ENCODE results near the gene GLE1. TPM values are rescaled to one million over a fixed set of nuclear protein-coding genes. Genes with fewer than 3 reads are reported as not detected.
A peak's percentile ranks its signal among the peaks of the same experiment; 100 is the strongest.
"Not testable (repeated sequence)": the region's sequence is repeated elsewhere in the genome, so short reads cannot be mapped to it uniquely, and the experiment has no call there.

The GLE1 gene
- polyA plus RNA-seq, 3 donors = 29.5 to 33.4 (median 32.1) TPM

DNA sequence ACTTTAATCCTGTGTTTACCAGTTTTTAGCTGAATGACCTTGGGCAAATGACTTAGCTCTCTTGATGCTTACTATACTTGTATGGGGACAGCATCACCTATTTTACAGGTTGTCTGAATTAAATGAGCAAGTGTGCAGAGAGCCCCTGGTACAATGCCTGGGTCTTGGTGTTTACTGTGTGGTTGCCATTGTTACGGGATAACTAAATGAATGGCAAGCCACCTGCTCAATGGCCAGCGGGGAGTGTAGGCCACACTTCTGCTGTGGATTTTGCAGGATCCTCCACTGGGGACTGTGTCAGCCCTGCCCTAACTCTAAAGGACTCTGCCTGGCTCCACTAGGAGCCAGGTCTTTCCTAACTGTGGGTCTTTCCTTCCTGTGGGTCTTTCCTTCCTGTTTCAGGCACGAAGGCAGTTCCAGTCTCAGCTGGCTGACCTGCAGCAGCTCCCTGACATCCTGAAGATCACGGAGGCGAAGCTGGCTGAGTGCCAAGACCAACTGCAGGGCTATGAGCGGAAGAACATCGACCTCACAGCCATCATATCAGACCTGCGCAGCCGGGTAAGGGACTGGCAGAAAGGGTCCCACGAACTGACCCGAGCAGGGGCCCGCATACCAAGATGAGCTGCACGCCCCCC, 10.3 kb upstream of the GLE1 start:
- peak; percentile 27 for DNase-seq

DNA sequence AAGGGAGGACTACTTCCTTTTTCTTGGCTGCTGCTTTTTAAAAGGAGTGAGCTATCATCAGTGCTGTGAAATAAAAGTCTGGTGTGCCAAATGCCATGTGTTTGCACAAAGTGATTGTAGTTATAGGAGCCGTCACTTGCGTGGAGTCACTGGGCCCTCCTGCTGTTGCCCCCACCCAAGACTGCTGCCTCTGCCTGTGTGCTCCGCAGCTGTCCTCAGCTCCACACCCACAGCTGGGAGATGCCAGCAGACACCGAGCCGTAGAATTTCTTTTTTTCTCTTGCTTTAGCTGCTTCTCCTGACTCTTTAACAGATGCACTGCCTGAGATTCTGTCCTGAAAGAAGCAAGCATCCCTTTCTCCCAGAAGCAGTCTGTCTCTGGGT, 9.8 kb upstream of the GLE1 start:
- no peak for DNase-seq

DNA sequence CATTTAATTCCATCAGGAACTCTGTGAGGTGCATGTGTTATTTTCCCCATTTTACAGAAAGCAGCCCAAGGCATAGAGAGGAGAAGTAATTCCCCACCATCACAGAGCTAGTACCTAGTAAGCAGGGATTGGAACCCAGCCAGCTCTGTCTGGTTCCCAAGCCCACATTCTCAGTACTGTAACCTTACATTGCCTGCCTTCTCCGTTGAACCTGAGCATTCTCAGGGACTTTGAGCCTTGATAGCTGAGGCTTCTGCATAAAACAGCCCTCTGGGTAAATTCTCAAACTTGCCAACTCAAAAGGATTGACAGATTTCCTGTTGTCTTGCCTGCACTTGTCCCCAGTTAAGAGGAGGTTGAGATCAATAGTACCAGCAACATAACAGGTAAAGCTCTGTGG, 9.2 kb upstream of the GLE1 start:
- DNase-seq = no peak

DNA sequence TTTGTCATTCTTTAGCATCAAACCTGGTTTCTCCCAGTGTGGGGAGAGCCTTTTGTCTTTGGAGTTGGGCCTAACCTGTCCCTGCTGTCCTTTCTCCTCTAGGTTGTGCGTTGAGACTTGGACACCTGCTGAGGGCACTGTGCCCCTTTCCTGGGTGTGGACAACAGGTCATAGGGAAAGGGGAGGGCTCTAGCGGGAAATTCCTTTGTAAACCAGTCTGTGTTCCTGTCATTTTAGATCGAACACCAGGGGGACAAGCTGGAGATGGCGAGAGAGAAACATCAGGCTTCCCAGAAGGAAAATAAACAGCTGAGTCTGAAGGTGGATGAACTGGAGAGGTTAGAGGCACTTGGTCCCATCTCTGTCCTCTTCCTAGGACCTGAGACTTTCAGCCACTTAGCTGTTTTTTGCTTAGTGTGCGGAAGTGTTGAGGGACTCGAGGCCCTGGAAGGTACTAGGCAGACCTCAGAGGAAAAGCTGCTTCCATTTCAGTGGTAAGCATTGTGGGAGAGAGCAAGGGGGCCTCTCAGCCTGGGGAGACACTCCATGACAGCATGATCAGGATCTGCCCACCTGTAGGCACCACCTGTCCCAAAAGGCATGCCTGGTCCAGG, 8.6 kb upstream of the GLE1 start:
- no peak for DNase-seq

DNA sequence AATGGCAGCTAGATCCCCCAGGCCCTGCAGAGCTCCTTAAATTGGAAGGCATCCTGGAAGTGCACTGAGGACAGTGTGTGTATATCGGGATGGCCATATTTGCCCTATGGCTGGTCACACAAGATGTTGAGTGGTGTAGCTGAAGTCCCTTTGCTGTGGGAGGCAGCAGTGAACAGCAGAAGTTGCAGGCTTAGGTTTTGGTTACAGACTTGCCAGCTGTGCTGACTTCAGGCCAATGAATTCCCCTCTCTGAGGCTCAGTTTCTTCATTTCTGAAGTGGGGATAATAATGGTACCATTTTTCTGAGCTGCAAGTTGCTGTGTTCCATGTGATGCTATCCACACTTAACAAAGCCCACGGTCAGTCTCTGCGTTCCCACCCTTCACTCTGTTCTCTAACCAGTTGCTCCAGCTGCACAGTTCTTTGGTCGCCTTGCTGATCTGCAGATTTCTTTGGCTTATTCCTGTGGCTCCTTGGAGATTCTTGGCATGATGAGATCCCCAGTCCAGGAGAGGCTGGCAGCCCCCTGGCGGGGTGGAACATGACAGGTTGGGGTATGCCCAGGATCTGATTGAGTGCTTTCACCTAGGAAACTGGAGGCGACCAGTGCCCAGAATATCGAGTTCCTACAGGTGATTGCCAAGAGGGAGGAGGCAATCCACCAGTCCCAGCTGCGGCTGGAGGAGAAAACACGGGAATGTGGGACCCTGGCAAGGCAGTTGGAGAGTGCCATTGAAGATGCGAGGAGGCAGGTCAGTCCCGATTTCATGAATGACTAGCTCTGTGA, 6.5 kb upstream of the GLE1 start:
- no peak for DNase-seq

DNA sequence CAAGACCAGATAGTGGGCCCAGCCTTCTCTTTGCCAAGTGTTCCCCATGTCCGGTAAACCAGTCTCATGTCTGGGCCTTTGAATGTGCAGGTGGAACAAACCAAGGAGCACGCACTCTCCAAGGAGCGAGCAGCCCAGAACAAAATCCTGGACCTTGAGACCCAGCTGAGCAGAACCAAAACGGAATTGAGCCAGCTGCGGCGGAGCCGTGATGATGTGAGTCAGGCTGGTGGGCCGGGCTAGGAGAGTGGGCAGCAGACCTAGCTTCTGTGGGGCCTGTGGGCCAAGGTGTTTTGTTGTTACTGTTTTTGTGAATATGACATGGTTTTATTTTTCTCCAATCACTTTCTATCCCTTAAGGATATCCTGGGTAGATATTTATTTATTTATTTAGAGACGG, 5.6 kb upstream of the GLE1 start:
- DNase-seq = no peak

DNA sequence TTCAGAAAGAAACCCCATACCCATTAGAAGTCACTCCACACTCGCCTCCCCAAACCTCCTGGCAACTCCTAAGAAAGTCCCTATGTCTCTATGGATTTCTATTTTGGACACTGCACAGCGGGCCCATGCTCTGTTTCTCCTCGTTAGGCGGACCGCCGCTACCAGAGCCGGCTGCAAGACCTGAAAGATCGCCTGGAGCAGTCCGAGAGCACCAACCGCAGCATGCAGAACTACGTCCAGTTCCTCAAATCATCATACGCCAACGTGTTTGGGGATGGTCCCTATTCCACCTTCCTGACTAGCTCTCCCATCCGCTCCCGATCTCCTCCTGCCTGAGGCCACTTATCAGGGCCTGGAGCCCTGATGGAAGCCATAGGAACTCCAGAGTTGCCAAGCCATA, 4.6 kb upstream of the GLE1 start:
- DNase-seq = no peak

DNA sequence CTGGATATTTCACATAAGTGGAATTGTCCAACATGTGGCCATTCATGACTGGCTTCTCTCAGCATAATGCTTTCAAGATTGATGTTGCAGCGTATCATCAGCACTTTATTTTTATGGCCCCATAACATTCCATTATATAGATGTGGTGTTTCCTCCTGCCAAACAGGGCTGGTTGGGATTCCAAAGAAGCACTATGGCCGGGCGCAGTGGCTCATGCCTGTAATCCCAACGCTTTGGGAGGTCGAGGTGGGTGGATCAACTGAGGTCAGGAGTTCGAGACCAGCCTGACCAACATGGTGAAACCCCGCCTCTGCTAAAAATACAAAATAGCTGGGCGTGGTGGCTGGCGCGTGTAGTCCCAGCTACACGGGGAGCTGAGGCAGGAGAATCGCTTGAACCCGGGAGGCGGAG, 1.1 kb upstream of the GLE1 start:
- not testable (repeated sequence) for DNase-seq

DNA sequence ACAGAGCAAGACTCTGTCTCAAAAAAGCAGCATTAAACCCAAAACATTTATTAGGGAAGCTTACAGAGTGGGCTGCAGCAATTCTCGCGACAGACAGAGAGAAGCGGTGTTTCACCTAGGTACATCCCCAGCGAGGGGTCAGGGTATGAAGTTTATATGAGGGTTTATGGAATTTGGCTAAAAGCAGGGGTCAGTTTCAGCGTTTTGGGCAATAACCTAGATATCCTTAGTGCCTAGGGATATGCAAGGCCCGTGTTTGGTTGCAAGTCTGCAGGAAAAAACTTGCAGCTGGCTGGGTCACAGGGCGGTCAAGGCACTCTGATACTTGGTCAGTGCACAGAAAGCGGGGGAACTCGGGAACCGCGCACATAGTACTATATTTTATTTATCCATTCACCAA, 649 bp upstream of the GLE1 start:
- DNase-seq = no peak

DNA sequence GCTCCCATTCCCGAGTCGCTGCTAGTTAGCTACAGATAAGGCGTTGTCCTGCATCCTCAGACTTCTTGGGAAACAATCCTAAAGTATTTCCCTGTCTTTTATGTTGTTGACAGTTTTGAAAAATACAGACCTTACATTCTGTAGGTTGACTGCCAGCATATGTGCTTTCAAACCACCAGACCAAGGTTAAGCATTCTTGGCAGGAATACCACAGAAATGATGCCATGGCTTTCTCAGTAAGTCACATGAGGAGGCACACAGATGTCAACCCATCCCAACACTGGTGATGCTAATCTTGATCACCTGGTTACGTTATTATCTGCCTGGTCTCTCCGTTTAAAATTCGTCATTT, 871 bp downstream of the GLE1 start:
- DNase-seq = no peak

DNA sequence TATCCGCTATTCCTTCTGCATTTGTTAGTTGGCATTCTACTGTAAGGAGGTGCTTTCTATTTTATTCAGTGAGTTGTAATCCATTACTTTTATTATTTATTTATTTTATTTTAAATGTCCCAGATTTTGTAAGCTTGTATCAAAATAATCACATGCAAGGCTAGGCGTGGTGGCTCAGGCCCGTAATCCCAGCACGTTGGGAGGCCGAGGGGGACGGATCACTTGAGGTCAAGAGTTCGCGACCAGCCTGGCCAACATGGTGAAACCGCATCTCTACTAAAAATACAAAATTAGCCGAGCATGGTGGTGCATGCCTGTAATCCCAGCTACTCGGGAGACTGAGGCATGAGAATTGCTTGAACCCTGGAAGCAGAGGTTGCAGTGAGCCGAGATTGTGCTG, 1.4 kb downstream of the GLE1 start:
- DNase-seq = not testable (repeated sequence)

DNA sequence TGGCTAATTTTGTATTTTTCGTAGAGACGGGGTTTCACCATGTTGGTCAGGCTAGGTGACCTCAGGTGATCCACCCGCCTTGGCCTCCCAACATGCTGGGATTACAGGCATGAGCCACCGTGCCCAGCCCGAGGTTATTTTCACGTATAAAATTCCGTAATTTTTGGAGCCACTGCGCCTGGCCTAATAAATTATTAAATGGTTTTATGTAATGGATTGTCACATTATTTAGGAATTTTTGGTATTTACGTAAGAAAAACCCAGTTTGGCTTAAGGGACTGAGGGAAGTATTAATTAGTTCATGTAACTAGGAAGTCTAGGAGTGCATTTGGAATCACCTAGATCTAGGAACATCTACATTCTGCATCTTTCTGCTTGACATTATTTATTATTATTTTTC, 8.3 kb downstream of the GLE1 start:
- DNase-seq = no peak

DNA sequence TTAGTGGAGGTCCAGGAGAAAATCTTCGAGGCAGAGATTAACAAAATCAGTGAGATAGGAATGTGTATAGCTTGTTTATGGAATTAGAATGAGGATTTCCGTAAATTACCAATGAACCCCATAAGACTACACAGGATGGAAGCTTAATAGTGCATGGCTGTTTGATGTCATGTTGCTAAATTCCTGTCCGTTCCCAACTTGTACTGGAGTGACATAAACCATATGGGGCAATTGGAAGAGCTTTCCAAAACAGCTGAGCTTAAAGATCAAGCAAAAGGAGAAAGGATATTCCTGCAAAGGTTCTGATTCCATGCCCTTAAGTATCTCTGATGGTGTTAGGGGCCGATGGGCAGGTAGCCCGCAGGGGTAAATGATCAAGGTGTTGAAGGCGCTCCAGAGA, 17.4 kb downstream of the GLE1 start:
- DNase-seq = peak; percentile 33

DNA sequence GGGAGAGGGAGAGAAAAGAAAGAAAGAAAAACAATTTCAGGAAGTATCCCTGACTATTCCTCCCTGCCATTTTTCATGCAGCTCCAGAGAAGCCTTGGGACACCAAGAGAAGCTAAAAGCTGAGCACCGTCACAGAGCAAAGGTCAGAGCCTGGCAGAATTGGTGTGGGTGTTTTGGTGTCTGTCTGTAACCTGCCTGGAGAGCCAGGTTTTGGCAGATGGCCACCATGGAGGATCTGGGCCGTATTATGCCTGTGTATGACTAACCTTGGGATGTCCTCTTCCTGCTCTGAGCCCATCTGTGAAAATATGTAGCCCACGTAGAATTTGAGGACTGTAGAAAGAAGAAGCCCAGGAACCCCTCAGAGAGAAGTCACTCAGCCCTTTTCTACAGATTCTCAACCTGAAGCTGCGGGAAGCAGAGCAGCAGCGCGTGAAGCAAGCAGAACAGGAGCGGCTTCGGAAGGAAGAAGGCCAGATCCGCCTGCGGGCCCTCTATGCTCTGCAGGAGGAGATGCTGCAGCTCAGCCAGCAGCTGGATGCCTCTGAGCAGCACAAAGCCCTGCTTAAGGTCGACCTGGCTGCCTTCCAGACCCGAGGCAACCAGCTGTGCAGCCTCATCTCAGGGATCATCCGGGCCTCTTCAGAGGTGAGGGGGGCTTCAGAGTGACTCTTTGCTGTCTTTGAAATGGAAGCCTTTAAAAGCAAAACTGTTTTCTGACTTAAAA, 18.8 kb downstream of the GLE1 start:
- peak; percentile 56 for DNase-seq

DNA sequence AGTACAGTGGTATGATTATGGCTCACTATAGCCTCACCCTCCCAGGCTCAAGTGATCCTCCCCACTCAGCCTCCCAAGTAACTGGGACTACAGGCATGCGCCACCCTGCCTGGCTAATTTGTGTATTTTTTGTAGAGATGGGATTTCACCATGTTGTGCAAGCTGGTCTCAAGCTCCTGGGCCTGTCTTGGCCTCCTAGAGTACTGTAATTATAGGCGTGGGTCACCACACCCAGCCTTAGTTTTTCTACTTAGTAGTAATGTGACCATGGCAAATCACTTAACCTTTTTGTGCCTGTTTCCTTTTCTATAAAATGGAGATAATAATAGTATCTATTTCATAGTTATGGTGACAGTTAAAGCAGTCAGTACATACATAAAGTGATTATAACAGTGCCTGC, 22.2 kb downstream of the GLE1 start:
- no peak for DNase-seq

DNA sequence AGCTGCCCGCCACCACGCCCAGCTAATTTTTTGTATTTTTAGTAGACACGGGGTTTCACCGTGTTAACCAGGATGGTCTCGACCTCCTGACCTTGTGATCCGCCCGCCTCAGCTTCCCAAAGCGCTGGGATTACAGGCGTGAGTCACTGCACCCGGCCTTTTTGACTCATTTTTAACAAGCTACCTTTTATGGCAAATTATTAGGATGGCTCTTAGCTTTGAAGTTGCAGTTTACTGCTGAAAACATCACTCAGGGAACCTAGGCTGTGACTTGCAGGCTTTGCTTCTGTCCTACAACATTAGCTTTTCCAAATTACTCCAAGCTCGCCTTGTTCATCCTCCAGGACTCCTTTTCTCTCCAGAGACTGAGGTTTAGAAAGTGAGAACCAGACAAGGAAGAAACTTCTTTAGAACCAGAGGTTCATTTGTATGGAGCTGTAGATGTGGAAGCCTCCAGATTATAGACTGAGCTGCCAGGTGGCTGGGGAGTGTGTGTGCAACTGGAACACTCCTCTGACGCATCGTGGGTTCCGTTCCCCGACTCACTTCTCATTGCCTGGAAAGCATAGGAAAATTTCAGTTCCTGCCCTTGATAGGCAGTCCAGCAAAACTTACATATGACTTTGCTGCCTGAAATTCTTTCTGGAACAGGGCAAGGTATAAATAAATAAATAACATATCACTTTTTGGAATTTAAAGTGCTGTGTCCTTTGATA, 24.1 kb downstream of the GLE1 start:
- DNase-seq = no peak

DNA sequence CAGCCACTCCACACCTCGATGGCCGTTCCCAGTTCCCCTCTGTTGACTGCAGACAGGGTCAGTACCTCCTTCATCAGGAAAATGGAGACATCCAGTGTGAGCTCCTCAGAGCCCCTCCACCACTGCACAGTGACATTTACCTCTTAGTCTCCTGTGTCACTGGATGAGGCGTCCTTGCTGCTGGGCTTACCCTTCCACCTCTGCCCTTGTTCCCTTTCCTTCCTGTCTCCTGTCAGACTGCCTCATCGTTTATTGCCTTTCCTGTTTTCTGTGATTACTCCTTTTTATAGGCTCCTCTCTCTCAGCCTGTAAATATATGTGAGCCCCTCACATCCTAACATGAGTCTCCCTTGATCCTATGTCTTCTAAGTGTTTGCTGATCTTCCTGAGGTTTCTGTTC, 24.7 kb downstream of the GLE1 start:
- DNase-seq = no peak

DNA sequence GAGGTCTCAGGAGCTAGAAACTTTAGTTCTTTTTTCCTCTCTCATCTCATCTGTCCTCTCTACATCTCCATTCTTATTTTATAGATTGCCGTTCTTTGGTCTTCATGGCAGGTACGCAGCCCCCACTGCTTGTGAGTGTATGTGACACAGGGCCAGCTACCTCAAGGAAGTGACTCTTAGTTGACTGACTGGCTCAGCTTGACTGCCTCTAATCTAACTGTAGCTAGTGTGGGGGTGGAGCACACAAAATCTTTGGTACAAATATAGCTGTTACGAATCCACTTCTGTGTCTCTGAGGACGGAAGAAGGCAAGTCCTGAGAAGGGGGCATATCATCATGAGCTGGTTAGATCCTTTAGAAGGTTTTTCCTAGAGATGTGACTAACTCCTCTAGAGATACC, 28.1 kb downstream of the GLE1 start:
- no peak for DNase-seq

DNA sequence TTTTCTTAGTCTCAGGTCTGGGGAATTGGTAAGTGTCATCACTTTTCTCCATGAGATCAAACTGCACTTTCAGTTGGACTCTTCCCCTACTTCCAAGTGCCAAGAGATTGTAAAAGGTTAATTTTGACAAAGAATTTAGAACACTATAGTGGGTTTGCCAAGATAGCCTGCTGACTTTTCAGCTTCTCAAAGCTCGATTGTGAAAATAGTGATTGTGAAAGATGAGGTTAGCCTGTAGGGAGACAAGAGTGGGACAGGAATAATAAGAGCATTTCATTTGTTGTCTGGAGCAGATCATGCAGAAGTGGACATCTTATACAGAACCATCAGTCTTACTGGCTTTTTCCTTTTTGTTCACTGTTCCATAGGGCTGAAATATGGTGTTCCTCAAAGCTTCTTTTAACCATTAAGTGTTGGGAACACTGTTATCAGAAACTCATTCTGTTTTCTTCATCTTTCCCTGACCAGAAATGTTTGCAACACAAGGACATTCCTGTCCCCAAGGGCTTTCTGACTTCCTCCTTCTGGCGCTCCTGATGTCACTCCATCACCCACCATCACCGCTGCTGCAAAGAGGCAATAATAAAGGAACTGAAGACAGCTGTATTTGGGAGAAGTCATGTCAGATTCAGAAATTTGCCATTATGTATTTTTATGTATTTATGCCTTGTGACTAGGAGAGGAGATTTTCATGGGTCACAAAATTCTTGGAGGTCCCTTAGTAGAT, 36.3 kb downstream of the GLE1 start:
- no peak for DNase-seq

DNA sequence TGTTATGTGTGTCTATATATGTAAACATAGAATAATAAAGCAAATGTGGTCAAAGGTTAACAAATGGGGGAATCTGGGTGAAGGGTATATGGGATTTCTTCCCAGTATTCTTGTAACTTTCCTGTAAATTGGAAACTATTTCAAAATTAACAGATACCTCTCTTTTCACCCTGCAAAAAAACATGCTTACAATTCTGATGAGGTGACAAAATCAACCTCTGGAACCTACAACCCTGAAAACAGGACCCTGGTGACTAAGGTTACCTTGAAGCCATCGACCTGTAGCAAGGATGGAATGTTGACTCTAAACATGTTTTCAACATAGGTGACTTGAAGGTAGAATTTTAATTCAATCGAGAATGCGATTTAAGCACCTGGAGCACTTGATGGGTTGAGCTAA, 42.0 kb downstream of the GLE1 start:
- no peak for DNase-seq

DNA sequence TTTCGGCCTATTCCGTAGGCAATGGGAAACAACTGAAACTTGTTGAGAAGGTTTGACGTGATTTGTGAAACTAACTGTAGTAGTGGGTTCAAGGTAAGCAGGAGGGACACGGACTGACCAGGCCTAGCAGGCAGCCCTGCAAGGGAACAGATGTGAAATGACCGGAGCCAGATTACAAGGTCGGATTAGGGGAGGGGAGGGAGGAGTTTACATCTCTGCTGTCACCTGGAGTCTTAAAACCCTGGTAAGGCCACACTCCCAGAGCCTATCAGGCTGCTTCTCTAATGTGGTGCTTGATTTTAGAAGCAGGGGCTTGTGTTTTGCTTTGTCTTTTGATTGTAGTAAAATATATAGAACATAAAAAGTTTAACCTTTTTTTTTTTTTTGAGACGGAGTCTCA, 44.4 kb downstream of the GLE1 start:
- DNase-seq = no peak

DNA sequence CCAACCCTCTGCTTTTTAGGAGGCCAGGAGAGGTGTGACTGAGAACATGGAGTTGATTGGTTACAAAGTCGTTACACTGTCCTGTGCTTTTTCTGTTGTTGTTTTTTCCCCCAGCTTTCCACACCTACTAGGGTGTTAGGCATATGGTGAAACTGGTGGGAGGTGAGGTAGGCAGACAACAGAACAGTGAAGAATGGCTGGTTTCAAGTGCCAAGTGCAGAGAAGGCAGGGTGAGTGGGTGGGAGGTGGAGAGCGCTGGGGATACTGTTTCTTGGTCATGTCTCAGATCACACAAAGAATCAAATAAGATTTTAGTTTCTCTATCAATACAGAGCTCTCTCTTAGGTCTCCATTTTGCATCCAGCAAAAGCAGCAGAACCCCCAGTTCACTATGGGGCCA, 45.7 kb downstream of the GLE1 start:
- no peak for DNase-seq
